H1 (cell line): ENCODE results near the gene NCBP1. TPM values are rescaled to one million over a fixed set of nuclear protein-coding genes. Genes with fewer than 3 reads are reported as not detected.

Source experiments
- SAP30 ChIP-seq: fragments of 300-600 bp; sonication (generic); IDR thresholded peaks from 2 replicates; pipeline ENCODE4 v1.7.1; 2012; ENCODE audit warnings: low read length, moderate library complexity, mild to moderate bottlenecking, inconsistent platforms; ENCODE audit not compliant: insufficient read depth, insufficient replicate concordance
- polyA plus RNA-seq, 7 experiments: library from polyadenylated mRNA; depleted of rRNA in 3 of 7; stranded (reverse) in 5 of 7; unstranded in 2 of 7; fragments of >200 nt in 5 of 7; fragments of 200-250 nt in 2 of 7; gene quantifications; 1 replicate in 5 of 7; 2 replicates in 1 of 7; 4 replicates in 1 of 7; pipeline versions ENCODE4 v1.2.1 to v1.2.3, GENCODE V29; 2011 to 2013; ENCODE audit warnings: missing spikeins in 2 of 7, mixed read lengths in 2 of 7
- total RNA-seq: library from RNA; stranded (reverse); fragmentation: NEBNext Ultra II Directional; extraction: Animal tissue kit (Norgen Biotek cat#: 25700); gene quantifications from 2 replicates; pipeline ENCODE4 v1.2.1, GENCODE V29; 2021

The NCBP1 gene
- total and polyA plus RNA-seq, 2 of the 8 experiments (the other 6 are each of a cell fraction or from before 2014, with no cell fraction given) = 14.7 to 54.0 TPM

- TF ChIP-seq SAP30 = no peak
These were observed 26.7 kb downstream of the NCBP1 start (continued) for GRCh38 chr9:97660340-97660739.
